Astrocyte of the cerebellum (primary cell): ENCODE data around the gene VMP1.
"Not testable (repeated sequence)": the region's sequence is repeated elsewhere in the genome, so short reads cannot be mapped to it uniquely, and the experiment has no call there.

Experiments
- DNase-seq: peaks from one replicate; pipeline ENCODE4 v3.0.0-alpha.2; 2011; ENCODE audit warnings: low read depth
- H3K4me3 ChIP-seq: 2 replicates; pipeline ENCODE4 v1.5.1; 2011; ENCODE audit warnings: mild to moderate bottlenecking, low read depth, low read length, moderate library complexity
- in situ Hi-C: cut with HindIII; loops from 2 replicates; pipeline ENCODE4 v1.10.0; 2017; ENCODE audit warnings: low sequenced_read_pairs
- TF ChIP-seq, protein P1 (sequence below): IDR thresholded peaks from 2 replicates; pipeline ENCODE4 v1.5.1; 2012; ENCODE audit warnings: low read length, low read depth, moderate library complexity, mild to moderate bottlenecking; ENCODE audit errors: missing control alignments

Gene VMP1

DNA sequence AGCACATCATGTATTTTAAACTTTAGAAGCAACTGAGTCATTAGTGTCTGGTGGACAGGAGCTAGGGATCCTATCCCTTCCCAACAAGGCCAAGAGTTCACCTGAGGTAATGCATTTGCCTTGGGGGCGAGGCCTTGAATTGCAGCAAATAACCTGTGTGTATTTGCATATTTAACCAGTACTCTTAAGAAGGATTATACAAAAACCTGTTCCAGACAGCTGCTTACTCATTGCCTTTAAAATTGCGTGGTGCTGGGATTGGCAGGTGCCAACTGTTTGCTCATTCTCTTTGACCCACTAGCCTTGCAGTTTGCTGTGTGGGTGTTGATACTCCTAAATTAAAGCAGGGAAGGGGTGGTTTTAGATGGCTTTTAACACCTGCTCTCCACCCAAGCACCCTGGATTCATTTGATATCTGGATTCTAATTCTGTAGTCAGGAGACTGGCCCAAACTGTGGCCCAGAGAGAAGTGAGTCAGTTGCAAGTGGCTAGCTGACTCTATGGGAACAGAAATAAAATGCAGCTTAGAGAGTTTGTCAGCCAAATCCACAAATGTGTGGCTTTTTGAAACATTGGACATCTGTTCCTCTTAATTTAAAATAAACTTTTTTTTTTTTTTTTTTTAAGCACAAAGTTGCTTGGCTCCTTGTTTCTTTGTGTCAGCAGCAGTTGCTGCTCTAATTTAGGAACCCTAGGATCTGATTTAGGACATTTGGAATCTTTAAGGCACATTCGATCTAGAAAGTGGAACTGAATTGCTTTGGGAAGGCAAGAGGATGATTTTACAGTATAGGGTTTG lies 138.3 kb downstream of the VMP1 start:
- TF ChIP-seq, protein P1, sequence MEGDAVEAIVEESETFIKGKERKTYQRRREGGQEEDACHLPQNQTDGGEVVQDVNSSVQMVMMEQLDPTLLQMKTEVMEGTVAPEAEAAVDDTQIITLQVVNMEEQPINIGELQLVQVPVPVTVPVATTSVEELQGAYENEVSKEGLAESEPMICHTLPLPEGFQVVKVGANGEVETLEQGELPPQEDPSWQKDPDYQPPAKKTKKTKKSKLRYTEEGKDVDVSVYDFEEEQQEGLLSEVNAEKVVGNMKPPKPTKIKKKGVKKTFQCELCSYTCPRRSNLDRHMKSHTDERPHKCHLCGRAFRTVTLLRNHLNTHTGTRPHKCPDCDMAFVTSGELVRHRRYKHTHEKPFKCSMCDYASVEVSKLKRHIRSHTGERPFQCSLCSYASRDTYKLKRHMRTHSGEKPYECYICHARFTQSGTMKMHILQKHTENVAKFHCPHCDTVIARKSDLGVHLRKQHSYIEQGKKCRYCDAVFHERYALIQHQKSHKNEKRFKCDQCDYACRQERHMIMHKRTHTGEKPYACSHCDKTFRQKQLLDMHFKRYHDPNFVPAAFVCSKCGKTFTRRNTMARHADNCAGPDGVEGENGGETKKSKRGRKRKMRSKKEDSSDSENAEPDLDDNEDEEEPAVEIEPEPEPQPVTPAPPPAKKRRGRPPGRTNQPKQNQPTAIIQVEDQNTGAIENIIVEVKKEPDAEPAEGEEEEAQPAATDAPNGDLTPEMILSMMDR, result no peak
- DNase-seq, result peak; percentile 80
- H3K4me3 ChIP-seq, result no peak overlapping the region
- in situ Hi-C loops, result no loop called here

DNA sequence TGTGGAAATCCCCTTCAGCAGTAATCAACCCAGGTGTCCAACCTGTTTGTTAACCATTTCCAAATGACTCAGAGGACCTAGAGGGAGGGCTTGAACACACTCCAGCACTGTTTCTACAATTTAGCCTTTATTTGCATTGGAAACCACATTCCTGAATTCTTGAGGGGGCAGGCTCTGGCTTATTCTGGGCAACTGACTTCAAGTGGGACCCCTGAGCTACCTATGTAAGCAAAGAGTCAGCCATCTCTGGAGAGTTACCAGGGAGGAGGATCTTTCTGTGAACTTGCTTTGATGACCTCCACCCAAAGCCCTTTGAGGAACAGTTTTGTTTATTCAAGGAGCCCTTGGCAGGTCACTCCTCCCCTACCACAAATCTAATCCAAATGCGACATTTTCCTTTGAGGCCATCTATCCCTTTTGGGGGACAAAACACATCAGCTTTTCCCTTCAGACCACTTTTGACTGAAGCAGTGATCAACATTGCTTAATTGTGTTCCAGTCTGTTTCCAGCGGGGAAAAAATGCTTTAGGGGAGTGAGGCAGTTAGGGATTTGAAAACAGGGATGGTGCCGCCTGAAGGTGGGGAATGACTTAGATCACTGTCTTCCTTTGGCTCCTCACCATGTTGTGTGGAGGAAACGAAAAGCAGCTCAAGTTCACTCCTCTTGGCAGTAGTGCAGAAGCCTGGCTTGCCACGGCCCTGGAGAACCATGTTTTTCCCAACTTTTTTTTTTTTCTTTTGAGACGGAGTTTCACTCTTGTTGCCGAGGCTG lies 139.1 kb downstream of the VMP1 start:
- H3K4me3 ChIP-seq, result no peak overlapping the region
- TF ChIP-seq, protein P1, result no peak
- DNase-seq, result peak; percentile 95
- in situ Hi-C loops, result no loop called here

DNA sequence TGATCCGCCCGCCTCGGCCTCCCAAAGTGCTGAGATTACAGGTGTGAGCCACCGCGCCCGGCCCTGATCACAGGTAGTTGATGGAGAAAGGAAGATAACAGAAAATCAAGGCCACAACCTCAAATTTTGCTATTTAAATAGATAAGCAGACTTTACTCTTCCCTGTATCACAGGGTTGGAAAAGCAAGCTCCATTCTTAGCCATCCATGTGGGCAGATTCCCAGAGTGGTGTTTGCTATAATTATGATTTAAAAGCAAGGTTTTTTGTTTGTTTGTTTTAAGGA lies 140.9 kb downstream of the VMP1 start:
- no peak for DNase-seq
- in situ Hi-C loops, result no loop called here
- H3K4me3 ChIP-seq, result no peak overlapping the region
- TF ChIP-seq, protein P1, result no peak

DNA sequence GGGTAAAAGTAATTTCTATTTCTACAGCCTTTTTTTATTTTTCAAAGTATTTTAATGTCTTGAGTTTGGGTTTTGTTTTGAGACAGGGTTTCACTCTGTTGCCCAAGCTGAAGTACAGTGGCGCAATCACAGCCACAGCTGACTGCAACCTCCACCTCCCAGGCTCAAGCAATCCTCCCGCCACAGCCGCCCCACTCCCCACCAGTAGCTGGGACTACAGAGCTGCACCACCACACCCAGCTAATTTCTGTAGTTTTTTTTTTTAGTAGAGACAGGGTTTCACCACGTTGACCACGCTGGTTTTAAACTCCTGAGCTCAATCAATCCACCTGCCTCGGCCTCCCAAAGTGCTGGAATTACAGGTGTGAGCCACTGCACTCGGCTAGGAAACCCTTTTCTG lies 141.3 kb downstream of the VMP1 start:
- in situ Hi-C loops, result no loop called here
- TF ChIP-seq, protein P1, result no peak
- no peak overlapping the region for H3K4me3 ChIP-seq
- DNase-seq, result no peak

DNA sequence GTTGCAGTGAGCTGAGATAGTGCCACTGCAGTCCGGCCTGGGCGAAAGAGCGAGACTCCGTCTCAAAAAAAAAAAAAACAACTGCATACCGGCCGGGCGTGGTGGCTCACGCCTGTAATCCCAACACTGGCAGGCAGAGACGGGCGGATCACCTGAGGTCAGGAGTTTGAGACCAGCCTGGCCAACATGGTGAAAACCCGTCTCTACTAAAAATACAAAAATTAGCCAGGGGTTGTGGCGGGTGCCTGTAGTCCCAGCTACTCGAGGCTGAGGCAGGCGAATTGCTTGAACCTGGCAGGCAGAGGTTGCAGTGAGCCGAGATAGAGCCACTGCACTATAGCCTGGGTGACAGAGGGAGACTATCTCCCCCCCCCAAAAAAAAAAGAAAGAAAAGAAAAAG lies 142.9 kb downstream of the VMP1 start:
- H3K4me3 ChIP-seq, in situ Hi-C loops, DNase-seq: not testable (repeated sequence)

DNA sequence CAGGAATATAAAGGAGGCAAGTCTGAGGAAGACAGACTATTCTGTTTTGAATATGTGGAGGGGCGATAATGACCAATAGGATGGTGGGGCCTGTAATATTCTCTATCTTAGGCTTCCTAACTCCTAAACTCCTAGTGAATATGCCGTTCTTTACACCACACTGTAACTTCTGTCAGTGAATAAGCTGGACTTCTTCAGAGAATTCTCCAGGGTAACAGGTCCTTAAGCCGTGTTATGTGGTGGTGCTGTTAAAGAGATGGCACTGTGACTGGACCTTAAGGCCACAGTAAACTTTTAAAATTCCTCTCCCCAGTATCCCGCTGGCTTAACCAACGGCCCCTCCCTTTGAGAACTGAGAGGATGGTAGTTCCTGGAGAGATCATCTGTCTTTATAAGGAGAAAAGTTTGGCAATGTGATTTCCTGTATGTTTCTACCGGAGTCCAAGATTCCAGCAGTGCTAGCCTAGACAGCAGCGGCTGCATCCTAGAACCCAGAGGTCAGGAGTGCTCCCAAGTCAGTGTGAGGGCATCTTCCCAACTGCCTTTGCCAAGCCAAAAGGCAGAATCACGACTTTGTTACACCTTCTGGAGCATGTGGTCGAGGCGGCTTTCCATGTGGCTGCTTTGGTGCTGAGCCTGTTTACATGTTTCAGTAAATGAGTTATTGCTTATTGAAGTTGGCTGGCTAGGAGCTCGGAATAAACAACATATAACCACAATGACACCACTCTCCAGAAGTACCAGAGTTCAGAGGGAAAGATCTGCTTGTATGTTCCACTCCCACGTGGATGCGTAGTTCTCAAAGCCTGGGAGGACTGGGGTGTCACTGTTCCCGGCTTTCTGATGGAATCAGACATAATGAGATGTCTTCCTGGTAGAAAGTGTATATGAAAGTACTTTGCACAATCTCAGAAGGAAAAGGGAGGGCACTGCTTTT lies 144.3 kb downstream of the VMP1 start:
- in situ Hi-C loops, result no loop called here
- peak; percentile 80 for DNase-seq
- no peak overlapping the region for H3K4me3 ChIP-seq
- TF ChIP-seq, protein P1, result no peak

DNA sequence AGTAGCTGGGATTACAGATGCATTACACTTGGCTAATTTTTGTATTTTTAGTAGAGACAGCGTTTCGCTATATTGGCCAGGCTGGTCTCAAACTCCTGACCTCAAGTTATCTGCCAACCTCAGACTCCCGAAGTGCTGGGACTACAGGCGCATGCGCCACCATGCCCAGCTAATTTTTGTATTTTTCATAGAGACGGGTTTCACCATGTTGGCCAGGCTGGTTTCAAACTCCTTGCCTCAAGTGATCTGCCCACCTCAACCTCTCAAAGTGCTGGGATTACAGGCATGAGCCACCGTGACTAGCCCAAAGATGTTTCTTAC lies 145.4 kb downstream of the VMP1 start:
- DNase-seq, in situ Hi-C loops, H3K4me3 ChIP-seq: not testable (repeated sequence)
